IPS-NIHi7 (cell line): ENCODE results near the gene CDYL.

Experiments used
- DNase-seq: peaks from one replicate; pipeline ENCODE4 v3.0.0; 2012; ENCODE audit warnings: mixed read lengths; ENCODE audit errors: extremely low spot score

CDYL gene

DNA sequence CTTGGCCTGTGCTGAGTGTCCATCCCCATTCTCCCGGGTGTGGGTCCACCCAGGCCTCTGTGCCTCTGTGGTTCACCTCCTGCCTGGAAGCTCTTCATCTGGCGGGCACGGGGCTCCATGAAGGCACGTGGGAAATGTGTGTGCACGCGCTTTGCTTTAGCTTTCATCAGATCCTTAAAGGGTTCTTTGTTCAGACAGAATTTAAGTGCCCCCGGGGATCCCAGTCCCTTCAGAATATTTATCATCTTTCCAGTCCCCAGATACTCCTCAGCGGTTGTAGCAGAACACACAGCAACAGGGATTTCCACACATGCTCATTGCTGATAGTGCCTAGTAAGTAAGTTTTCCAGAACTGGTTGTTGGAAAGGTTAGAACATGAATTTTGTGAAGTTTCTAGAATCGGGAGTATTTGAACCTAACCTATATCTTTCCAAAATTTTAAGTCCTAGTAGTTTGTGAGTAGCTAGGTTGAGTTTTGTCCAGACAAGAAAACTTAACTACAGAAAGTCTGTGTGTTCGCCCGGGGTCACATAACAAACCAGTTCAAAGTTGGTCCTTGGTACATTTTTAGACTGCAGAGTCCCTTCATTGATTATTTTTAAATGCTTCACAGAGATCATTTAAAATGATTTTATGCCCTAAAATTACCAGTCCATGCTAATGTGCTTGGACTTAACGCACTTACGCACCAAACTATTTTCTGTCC, 159.9 kb downstream of the CDYL start:
- DNase-seq: no peak

DNA sequence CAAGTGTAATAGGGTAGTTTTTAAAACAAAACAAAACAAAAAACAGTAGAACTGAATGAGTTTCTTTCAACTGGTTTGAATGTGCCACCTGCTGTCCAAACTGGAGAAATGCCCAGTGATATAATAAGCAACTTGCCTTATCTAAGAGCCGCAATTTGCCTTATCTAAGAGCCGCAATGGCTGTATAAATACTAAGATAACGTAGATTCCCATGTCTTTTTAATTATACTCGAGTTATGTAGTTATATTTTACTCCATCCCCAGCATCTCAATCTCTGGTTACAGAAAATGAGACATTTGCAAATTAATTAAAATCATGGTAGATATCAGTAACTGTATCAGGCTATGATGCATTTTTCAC, 160.5 kb downstream of the CDYL start:
- no peak for DNase-seq

DNA sequence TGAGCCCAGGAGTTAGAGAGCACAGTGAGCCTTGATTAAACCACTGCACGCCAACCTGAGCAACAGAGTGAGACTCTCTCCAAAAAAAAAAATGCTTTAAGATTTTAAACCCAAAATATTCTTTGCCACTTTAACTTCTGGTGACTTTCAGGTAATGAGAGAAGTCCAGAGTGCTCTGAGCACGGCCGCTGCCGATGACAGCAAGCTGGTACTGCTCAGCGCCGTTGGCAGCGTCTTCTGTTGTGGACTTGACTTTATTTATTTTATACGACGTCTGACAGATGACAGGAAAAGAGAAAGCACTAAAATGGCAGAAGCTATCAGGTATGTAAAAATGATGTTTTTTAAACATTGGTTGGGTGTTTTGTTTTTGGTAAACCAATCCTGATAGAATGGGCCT, 161.2 kb downstream of the CDYL start:
- no peak for DNase-seq

DNA sequence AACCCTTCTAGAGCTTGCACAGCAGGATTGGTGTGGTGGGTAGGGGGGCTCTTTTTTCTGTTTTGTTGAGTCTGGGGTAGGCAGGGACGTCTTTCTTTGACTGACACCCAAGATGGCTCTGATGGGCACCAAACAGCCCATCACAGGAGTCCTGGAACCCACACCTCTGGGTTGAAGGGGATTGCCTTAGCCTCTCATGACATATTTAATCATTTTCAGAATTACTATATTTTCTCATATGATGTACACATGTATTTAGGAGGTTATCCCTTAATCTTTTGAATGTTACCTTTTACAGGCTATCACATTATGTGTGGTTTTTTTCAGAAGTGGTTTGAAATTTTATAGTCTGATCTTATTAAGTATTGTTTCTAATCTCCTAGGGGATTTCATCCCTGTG, 163.0 kb downstream of the CDYL start:
- no peak for DNase-seq

DNA sequence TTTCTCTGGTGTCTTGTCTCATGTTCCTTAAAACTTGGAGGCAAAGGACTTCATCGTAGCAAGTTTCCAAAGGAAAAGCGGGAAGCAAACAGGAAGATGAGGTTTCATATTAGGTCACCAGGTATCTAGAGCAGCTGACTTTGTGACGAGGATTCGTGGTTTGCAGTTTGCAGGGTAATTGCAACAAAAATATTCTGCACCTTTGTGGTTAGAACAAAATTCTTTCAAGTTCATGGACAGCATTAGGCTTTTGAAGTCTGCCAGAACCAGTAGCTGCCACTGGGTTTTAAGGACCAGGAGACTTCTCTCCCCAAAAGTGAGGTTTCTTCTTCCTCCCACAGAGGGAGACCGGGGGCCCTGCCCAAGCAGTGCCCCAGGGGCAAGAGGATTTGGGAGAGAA, 164.2 kb downstream of the CDYL start:
- no peak for DNase-seq

DNA sequence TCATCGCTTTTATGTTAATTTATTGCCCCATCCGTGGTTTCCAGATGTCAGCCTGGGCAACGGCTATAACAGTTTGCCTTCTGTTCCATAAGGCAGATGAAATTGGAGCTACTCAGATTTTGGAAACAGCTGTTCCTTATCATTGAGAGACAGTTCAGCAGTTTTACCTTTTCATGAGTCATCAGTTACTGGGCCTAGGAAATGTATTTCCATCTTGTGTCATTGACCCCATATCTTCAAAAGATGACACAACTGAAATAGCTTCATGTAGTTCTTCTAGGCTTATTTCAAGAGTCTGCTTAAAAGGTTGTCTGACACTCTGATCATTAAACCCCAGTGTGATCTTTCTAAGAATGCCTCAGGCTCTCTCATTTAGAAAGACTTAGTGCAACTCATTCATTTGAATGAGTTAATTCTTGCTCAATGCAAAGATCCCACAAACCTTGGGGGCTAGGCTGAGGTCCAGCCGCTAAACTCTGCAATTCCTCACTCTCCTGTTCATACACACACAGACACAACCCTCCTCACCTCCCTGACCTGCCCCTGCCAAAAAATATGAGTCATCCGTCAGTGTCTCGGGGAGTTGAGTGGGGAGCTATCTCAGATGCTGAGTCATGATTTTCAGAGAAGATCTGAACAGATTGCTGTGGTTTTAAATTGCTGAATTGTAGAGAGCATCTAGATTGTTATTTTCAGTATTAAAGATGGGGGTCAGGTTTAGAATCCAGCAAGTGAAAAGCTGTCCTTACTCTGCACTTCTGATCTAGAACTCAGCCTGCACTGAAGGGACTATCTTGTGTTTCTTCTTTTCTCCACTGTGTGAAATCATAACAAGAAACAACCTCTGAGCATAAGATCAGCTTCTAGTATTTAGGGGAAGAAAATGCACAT, 165.8 kb downstream of the CDYL start:
- peak; percentile 16 for DNase-seq

DNA sequence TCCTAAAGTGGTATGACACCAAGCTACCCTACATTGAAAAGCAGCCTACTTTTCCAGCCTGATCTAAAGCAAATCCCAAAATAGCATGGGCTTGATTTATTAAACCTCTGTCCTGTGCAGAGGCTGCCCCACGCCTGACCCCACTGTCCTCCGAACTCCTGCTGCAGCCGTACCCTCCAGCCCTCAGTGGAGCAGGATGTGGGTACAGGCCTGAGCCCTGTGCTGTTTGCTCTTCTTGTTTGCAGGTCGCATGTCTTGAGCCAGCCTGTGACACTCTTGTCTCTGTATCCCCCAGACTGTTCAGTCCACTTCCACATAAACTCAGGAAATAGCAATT, 166.4 kb downstream of the CDYL start:
- DNase-seq: no peak

DNA sequence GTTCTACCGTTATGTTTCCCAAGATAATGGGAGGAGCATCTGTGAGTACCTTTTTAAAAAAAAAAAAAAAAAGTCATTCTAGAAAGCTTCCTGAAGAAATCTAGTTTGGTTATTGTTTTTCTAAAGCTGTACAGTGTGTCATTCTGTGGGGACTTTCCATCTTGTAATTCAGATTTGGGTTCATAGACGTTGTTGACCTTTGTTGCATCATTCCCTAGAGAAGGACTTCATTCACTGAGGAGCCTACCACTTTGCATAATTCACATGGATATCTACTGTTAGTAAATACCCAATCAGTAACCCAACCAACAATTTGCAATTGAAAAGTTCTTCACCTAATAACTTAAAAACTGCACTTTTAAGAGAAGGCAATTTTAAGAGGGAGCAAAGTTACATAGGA, 167.5 kb downstream of the CDYL start:
- DNase-seq: no peak

DNA sequence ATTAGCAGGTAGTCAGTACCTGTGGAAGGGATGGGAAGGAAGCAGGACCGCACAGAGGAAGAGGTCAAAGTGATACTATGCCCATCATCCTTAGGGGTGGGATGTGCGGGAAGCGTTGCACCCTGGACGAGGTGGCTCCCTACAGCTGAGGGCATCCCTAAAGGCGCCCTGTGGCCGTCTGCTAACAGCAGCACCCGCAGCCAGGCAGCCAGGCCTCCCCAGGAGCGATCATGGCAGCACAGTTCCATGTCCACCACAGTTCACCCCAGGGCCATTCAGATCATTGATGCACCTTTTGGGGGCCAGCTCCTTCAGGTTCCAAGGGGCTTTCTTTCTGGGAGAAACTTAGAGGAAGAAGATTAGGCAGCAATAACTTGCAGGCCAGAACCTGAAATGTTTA, 168.1 kb downstream of the CDYL start:
- DNase-seq: no peak

DNA sequence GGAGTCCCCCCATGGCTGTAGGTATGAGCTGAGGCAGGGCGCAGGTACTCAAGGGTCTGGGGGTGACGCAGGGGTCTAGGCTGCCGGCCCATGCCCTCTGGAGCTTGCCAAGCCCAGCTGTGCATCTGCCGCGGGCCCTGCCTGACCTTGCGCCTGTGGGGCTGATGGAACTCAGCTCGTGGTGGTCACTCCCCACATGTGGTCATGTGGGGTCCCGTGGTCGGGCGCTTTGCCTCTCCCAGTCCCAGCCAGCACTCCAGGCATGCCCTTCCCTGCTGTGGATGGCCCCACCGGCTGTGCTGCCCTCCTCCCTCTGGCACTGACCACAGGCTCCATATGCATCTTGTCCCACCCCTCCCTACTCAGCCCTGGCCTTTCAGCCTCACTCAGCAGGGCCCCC, 170.3 kb downstream of the CDYL start:
- DNase-seq: no peak

DNA sequence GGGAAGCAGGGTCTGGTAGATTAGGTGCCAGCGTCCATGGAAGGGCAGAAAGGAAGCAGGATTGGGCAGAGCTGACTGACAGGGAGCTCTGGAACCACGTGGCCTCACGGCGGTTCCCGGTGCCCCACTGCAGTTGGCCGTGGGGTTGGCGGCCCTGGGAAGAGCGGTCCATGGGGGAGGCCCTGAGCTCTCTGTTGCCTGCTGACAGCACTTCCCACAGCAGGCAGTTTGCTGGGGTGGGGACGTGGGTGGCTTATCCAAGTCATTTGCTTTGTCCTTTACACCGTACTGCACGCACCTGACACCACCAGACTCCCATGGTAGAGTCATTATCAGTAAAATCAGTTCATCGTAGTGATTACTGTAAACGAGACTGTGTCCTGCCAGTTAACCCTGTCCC, 171.5 kb downstream of the CDYL start:
- no peak for DNase-seq

DNA sequence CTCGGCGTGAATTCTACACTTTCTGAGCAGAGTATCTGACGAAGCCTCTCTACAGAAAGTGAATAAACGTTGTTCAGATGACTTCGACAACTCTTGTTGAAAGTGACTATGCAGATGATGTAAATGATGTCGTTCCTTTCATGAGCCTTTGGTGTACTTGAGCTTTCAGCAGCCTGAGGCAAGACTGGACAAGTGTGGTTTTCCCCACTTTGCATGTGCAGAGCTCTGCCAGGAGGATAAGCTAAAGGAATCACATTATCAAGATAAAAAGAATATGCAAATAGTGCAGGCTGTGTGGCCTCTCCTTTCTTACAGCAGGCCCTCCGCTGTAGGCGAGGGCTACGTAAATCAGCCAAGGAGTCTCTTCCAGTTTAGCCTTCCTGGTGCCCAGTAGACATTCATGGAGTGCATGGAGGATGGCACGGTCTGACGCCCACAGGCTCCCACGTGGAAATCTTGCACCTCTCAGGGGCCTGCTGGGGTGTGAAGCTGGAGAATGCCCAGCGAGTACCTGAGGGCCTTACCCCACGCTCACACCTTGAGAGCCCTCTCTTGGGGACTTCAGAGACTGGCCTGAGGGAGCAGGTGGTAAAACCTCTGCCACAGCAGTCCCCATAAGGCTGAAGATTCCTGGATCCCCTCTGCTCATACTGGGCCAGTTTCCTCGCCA, 172.7 kb downstream of the CDYL start:
- peak; percentile 16 for DNase-seq

DNA sequence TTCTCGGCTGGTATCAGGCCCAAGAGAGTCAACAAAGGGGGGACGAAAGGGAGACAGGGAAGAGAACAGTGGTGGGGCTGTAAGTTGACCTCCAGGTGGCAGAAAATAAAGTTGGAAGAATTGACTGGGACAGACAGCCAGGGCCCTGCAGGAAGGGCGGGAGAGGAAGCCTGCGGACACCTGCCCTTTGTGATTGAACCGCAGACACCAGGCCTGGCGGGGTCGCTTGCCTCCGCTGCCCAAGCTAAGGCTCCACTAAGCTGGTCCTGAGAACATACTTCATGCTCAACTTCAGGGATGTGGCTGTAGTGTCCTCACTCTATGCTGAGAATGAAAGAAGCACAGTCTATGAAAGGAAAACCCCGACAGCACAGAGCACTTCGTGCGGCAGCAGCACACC, 173.9 kb downstream of the CDYL start:
- peak; percentile 9 for DNase-seq

DNA sequence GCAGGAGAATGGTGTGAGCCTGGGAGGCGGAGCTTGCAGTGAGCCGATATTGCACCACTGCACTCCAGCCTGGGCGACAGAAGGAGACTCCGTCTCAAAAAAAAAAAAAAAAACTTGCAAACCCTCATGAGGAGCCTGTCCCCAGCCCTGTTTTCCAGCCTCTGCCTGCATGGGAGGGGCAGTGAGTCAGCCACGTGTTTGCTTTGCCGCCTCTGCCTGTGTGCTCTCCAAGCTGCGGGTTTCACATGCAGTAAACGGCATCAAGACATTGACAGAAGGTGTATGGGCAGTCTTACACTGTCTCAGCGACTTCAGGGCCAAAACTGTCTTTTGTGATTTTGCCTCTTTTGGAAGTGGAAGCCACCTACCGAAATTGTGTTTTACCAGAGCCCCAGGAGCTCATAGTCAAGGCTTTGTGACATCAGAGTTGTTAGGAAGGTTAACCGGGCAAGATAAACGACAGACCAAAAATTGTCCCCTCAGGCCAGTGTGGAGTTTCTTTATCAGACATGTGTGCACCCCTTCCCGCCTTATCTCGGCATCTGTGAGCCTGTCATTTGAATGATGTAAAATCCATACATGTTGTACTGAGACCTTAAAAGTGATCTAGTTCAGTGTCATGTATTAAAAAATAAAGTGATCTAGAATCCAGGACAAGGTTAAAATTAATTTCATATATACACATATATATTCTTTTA, 174.8 kb downstream of the CDYL start:
- DNase-seq: peak; percentile 33

DNA sequence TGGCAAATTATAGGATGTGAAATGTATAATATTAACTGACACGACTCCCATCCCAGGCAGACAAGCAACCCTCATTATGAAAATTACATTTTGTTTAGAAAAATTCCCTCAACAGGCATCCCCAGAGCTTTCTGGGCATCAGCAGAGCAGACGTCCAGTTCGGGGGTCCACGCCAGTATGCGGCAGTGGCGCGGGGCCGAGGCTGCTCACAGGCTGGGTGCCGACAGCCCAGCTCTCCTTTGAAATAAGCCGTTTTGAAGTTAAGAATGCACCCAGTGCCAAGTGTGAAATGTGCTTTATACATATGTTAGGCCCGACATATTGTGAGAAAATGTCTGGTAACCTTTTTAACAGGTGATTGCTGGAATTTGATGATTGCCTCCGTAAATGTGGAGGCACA, 177.2 kb downstream of the CDYL start:
- no peak for DNase-seq

DNA sequence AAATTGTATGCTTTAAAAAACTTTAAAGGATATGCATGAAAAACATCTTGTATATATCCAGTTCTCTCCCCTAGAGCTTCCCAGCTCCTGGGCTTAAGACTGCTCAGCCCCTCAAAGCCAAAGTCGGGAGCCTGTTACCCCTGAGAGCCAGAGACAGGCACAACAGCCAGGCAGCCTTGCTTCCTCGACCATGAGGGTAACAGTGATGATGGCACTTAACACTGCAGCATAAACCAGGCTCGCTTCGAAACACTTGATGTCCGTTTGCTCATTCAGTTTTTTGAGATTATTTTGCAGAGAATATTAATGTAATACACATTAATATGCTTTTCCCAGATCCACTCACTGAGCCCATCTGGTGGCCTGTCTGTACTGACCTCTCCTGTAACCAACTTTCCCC, 180.4 kb downstream of the CDYL start:
- no peak for DNase-seq

DNA sequence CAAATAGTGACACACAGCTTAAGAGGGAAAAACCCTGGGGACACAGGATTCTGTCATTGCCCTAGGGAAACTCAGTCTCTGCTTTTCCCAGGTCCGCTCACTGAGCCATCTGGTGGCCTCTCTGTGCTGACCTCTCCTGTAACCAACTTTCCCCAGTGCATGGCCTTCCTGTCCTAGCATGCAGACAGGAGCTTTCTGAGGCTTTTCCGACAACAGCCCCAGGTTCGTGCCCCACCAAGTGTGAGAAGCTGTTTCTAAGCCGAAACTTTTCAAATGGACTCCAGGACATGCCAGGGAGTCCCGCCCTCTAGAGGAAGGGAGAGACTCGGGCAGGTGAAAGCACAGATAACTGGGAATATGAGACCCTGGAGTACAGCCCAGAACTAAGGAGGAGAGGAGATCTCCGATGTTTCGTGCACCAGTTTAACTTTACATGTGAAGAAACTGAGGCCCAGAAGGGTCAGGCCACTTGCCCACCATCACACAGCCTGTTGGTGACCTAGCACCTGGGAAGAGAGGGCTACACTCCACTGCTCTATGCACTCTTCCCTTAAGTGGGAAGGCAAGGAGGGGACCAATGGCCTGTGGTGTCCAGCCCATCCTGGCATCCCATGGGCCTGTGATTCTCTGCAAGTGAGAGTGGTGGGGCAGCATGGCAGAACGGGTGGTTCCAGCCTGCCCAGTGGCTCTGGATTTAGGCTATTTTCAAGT, 181.5 kb downstream of the CDYL start:
- DNase-seq: peak; percentile 60

DNA sequence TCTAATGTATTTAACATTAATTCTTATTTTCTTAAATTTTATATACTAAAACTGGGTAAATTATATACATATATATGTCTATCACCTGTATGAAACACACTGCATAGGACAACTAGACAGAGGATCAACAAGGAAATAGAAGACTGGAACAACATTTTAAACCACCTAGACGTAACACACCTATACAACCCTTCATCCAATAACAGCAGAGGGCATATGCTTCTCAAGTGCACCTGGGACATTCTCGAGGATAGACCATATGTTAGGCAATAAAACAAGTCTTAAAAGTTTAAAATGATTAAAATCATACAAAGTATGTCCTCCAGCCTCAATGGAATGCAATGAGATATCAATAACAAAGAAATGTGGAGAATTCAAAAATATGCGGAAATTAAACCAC, 182.4 kb downstream of the CDYL start:
- no peak for DNase-seq

DNA sequence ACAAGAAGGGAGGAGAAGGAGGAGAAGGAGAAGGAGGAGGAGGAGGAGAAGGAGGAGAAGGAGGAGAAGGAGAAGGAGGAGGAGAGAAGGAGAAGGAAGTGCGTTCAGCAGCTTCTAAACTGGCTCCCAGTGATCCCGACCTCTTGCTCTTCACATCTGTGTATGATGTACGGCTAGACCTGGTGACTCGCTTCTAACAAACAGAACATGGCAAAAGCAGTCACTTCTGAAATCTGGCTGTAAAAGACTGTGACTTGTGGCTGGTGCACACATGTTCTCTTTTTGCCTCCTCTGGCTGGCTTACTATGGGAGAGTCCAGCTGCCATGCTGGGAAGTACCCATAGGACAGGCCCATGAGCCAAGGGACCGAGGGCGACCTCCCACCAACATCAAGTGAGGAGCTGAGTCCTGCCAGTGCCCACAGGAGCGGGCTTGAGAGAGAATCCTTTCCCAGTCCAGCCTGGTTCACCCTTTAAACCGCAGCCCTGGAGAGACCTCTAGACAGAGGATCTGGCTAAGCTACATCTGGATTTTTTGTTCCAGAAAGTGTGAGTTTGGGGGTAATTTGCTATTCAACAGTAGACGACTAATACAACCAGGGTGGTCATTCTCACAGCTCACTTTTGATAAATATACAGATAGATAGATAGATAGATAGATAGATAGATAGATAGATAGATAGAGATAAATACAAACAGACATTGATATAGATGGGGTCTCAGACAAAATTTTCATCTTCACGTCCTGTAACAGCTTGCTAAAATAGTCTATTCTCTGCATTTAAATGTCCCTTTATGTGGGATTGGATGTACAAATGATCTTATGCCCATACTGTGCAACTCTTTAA, 185.3 kb downstream of the CDYL start:
- no peak for DNase-seq

DNA sequence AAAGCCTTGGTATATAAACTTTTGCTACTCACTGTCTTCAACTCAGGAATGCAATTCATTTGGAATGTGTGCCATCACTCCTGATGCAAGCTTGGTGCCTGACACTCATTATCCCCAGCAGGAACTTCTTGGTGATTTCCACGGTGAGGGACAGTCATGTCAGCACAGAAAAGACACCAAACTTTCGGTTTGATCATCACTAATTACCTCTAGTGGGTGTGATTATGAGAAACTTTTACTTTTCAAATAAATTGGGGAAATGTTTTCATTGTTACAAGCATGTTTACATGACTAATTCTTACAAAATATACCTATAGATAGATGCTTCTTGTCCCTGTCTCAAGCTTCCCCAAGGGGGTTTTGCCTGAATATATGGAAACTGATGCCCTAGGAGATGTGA, 186.7 kb downstream of the CDYL start:
- no peak for DNase-seq
